Keratinocyte (primary cell): ENCODE measurements around the gene CIT.

Experiments used
- EZH2 ChIP-seq: IDR thresholded peaks from one replicate; pipeline ENCODE4 v1.6.1; 2012; ENCODE audit warnings: inconsistent platforms, mild to moderate bottlenecking, low read length, moderate library complexity
- TF ChIP-seq, protein P1 (sequence below), 3 experiments: IDR thresholded peaks in 1 of 3; conservative IDR thresholded peaks in 1 of 3; optimal IDR thresholded peaks in 1 of 3; 2 replicates in 2 of 3; 3 replicates in 1 of 3; pipeline versions ENCODE3 to v1.5.1; 2011; ENCODE audit warnings: low read length in 3 of 3, mild to moderate bottlenecking in 3 of 3, moderate library complexity in 2 of 3, control low read depth in 1 of 3, inconsistent platforms in 1 of 3; ENCODE audit not compliant: insufficient read depth in 2 of 3; ENCODE audit errors: extremely low read depth in 1 of 3

DNA sequence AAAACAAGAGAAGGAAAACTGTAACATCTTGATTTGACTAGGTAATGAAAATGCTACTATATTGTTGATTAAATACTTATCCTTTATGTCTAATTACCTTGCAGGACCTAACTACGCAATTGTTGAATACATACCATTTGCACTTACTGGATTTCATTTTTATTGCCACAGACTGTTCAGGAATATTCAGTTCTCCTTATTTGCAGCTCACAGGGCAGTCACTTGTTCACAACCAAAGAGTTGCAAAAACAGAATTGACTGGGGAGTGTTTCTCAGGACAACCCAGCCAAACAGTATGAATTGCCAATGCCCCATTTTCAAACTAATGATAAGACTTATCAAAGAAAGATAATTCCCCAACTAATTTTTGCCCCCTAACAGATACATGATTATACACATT lies 49.4 kb downstream of the CIT start:
- TF ChIP-seq EZH2: no peak
- TF ChIP-seq, protein P1, sequence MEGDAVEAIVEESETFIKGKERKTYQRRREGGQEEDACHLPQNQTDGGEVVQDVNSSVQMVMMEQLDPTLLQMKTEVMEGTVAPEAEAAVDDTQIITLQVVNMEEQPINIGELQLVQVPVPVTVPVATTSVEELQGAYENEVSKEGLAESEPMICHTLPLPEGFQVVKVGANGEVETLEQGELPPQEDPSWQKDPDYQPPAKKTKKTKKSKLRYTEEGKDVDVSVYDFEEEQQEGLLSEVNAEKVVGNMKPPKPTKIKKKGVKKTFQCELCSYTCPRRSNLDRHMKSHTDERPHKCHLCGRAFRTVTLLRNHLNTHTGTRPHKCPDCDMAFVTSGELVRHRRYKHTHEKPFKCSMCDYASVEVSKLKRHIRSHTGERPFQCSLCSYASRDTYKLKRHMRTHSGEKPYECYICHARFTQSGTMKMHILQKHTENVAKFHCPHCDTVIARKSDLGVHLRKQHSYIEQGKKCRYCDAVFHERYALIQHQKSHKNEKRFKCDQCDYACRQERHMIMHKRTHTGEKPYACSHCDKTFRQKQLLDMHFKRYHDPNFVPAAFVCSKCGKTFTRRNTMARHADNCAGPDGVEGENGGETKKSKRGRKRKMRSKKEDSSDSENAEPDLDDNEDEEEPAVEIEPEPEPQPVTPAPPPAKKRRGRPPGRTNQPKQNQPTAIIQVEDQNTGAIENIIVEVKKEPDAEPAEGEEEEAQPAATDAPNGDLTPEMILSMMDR (optimal IDR thresholded peaks at IDR 0.05 in 1 of 3, IDR thresholded peaks at IDR 0.05 in 1 of 3, conservative IDR thresholded peaks at IDR 0.05 in 1 of 3; ENCODE audit: extremely low read depth in 1 of 3, insufficient read depth in 2 of 3, low read length in 3 of 3): no peak
